OCI-LY7 (cell line): ENCODE measurements around the gene FRMD5. TPM values are rescaled to one million over a fixed set of nuclear protein-coding genes. Genes with fewer than 3 reads are reported as not detected.

Experiments used
- BruUV-seq: library from RNA; stranded (reverse); fragments of 400-500 nt; replicated peaks from 2 replicates; lab custom pipeline; 2021; lab: Mats Ljungman, UMichigan
- CTCF ChIA-PET: fragments of 300-600 bp; sonication (Branson Sonifier 250); formaldehyde crosslinking; loops from one replicate; lab custom pipeline; 2022; ENCODE audit warnings: antibody characterized with exemption; ENCODE audit not compliant: unreplicated experiment; lab: Charles Lee
- POLR2A ChIA-PET: fragments of 300-600 bp; sonication (Branson Sonifier 250); formaldehyde crosslinking; loops from one replicate; lab custom pipeline; 2022; ENCODE audit warnings: antibody characterized with exemption; lab: Charles Lee
- DNase-seq: peaks from one replicate; pipeline ENCODE4 v3.0.0-alpha.2; 2015; ENCODE audit warnings: low spot score
- H2AFZ ChIP-seq: fragments of 200-600 bp; sonication (generic), shearing (Covaris generic); 2 replicates; pipeline ENCODE4 v1.6.1; 2014; ENCODE audit warnings: mild to moderate bottlenecking, antibody characterized with exemption, low read length, moderate library complexity
- H3K27ac ChIP-seq: fragments of 200-600 bp; sonication (generic); 2 replicates; pipeline ENCODE4 v1.5.1; 2014; ENCODE audit warnings: mixed run types, low read depth, mild to moderate bottlenecking, moderate library complexity, low read length, inconsistent platforms; ENCODE audit not compliant: poor library complexity, severe bottlenecking
- H3K36me3 ChIP-seq: fragments of 200-600 bp; sonication (generic); 2 replicates; pipeline ENCODE4 v1.6.1; 2014; ENCODE audit warnings: mild to moderate bottlenecking, antibody characterized with exemption, low read length, moderate library complexity, mixed read lengths; ENCODE audit not compliant: insufficient read depth
- H3K4me1 ChIP-seq: fragments of 200-600 bp; sonication (generic); 2 replicates; pipeline ENCODE4 v1.5.1; 2014; ENCODE audit warnings: mild to moderate bottlenecking, low read length; ENCODE audit not compliant: insufficient read depth, poor library complexity, severe bottlenecking
- H3K4me2 ChIP-seq: fragments of 200-600 bp; sonication (generic); 2 replicates; pipeline ENCODE4 v1.6.1; 2014; ENCODE audit warnings: mild to moderate bottlenecking, low read length
- H3K4me3 ChIP-seq: fragments of 200-600 bp; sonication (generic); 2 replicates; pipeline ENCODE4 v1.5.1; 2014; ENCODE audit warnings: mild to moderate bottlenecking, low read depth, low read length; ENCODE audit not compliant: poor library complexity, severe bottlenecking
- H3K79me2 ChIP-seq: fragments of 200-600 bp; sonication (generic); 2 replicates; pipeline ENCODE4 v1.6.1; 2016; ENCODE audit warnings: low read depth, mild to moderate bottlenecking, low read length, moderate library complexity, mixed read lengths; ENCODE audit not compliant: insufficient read depth
- H3K9me2 ChIP-seq: fragments of 200-600 bp; sonication (generic); 2 replicates; pipeline ENCODE4 v1.6.1; 2016; ENCODE audit warnings: mild to moderate bottlenecking, low read length, mixed read lengths; ENCODE audit not compliant: insufficient read depth
- H3K9me3 ChIP-seq: fragments of 200-600 bp; sonication (generic); 2 replicates; pipeline ENCODE4 v1.6.1; 2014; ENCODE audit warnings: mild to moderate bottlenecking, mixed run types, low read length, mixed read lengths
- H4K20me1 ChIP-seq: fragments of 200-600 bp; sonication (generic); 2 replicates; pipeline ENCODE4 v1.6.1; 2014; ENCODE audit warnings: mild to moderate bottlenecking, antibody characterized with exemption, low read length, moderate library complexity, mixed read lengths; ENCODE audit not compliant: insufficient read depth
- CTCF ChIP-seq: fragments of 200-600 bp; sonication (generic); conservative IDR thresholded peaks from 2 replicates; pipeline ENCODE4 v1.5.1; 2014; ENCODE audit warnings: mild to moderate bottlenecking, antibody characterized with exemption, low read length, moderate library complexity, mixed read lengths
- EZH2phosphoT487 ChIP-seq: fragments of 200-600 bp; sonication (generic); IDR thresholded peaks from 2 replicates; pipeline ENCODE4 v1.6.1; 2018; ENCODE audit warnings: low read depth, borderline replicate concordance, mild to moderate bottlenecking, mixed run types, antibody characterized with exemption, low read length, moderate library complexity, mixed read lengths
- intact Hi-C: fragments of 100-400 bp; cut with micrococcal nuclease; formaldehyde crosslinking; loops from one replicate; pipeline ENCODE4 v1.10.0; 2022; ENCODE audit not compliant: unreplicated experiment
- total RNA-seq, 2 experiments: library from RNA; depleted of rRNA in 1 of 2; stranded (reverse); fragments of >200 nt in 1 of 2; shearing (Covaris generic) in 1 of 2; gene quantifications; 2 replicates each; pipeline ENCODE4 v1.2.3, GENCODE V29; 2014 to 2022

Gene FRMD5
- total RNA-seq, 2 experiments from 2014 or later: not detected

DNA sequence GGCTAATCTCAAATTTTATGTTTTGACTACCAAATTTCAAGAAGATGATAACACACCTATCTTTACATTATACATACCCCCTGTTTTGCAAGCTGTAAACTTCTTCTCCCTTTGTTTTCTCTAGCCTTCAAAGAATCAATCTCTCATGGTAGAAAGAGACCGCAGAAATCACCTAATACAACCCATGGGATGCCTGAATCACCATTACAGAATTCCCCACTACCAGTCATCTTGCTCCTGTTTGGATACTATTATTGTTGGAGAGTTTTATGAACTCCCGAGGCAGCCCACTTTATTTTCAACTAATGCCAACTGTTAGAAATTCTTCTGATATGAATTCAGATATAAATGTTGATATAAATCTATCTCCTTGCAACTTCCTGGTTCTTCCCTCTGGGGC lies 110.9 kb downstream of the FRMD5 start:
- Histone ChIP-seq H4K20me1 (no peaks in the 10 kb centered on the region), H3K9me3 (no peaks in the 10 kb centered on the region), H3K4me1 (no peaks in the 10 kb centered on the region), H3K9me2 (no peaks in the 10 kb centered on the region), H3K4me3 (no peak overlapping the region), H3K79me2 (no peaks in the 10 kb centered on the region), H2AFZ (no peak overlapping the region), H3K27ac (no peak overlapping the region), H3K4me2 (no peak overlapping the region), H3K36me3 (no peaks in the 10 kb centered on the region)
- no peak for DNase-seq
- ChIA-PET POLR2A (interaction anchor here (1.0 kb wide), 1 partner anchor 10 kb away, joined by 3 read pairs; no protein-coding TSS in a partner anchor), CTCF (no interaction called here)
- BruUV-seq: no TSS peak
- intact Hi-C loops: loop anchor here (5.0 kb wide), 1 partner anchor 48 kb away; no protein-coding TSS in a partner anchor
- TF ChIP-seq CTCF (no peak), EZH2phosphoT487 (no peak)

DNA sequence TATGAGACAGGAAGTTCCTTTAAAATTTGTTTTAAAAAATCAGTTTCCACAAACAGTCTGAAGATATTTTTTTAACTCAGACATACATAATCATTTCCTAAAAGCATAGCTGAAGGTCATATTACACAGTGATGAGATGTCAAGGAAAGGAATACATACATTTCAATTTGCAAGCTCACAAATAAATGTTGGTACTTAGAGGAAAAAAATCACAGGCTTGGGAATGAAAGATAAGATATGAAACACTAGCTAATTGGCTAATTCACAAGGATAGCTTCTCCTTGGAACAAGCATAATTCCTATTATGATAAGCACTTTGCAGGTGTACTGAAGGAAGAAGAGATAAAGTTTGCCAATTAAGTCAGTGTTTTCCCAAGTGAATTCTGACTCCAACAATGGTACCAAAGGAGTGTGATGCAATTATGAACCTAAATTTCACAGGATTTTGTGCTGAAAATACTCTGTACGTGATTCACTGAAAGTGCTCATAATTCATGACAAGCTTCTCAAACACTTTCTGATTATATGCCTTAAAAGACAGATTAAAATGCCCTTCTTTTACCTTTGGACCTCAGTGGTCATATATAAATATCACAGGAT lies 112.4 kb downstream of the FRMD5 start:
- DNase-seq: no peak
- Histone ChIP-seq H3K4me1 (no peaks in the 10 kb centered on the region), H3K27ac (no peak overlapping the region), H3K4me3 (no peak overlapping the region), H3K79me2 (no peaks in the 10 kb centered on the region), H4K20me1 (no peaks in the 10 kb centered on the region), H3K4me2 (no peak overlapping the region), H3K36me3 (no peaks in the 10 kb centered on the region), H2AFZ (no peak overlapping the region), H3K9me3 (no peaks in the 10 kb centered on the region; the same call in 1 of the 2 replicates), H3K9me2 (no peaks in the 10 kb centered on the region)
- POLR2A ChIA-PET: interaction anchor here (0.5 to 0.7 kb wide), 2 partner anchors 20 to 133 kb away, joined by 3 to 4 read pairs; no protein-coding TSS in a partner anchor
- no TSS peak for BruUV-seq
- CTCF ChIA-PET: no interaction called here
- TF ChIP-seq CTCF (no peak), EZH2phosphoT487 (no peak)
- intact Hi-C loops: loop anchor here (5.0 kb wide), 1 partner anchor 50 kb away; no protein-coding TSS in a partner anchor
